Astrocyte of the spinal cord (primary cell): ENCODE measurements around the gene RFPL4A.

Experiments
- DNase-seq: peaks from one replicate; pipeline ENCODE4 v3.0.0; 2011; ENCODE audit warnings: low read depth, low spot score
- H3K4me3 ChIP-seq: 2 replicates; pipeline ENCODE4 v1.5.1; 2011; ENCODE audit warnings: low read depth, mild to moderate bottlenecking, low read length, moderate library complexity
- in situ Hi-C: cut with HindIII; loops from 2 replicates; pipeline ENCODE4 v1.10.0; 2017; ENCODE audit warnings: low sequenced_read_pairs
- TF ChIP-seq, protein P1 (sequence below): IDR thresholded peaks from 2 replicates; pipeline ENCODE4 v1.5.1; 2012; ENCODE audit warnings: low read depth, mild to moderate bottlenecking, low read length, inconsistent platforms

The RFPL4A gene

GRCh38 chr19:55777528-55777927 lies 18.6 kb downstream of the RFPL4A start:
- in situ Hi-C loops, result no loop called here
- no peak for DNase-seq
- H3K4me3 ChIP-seq, result no peak overlapping the region
- TF ChIP-seq, protein P1, sequence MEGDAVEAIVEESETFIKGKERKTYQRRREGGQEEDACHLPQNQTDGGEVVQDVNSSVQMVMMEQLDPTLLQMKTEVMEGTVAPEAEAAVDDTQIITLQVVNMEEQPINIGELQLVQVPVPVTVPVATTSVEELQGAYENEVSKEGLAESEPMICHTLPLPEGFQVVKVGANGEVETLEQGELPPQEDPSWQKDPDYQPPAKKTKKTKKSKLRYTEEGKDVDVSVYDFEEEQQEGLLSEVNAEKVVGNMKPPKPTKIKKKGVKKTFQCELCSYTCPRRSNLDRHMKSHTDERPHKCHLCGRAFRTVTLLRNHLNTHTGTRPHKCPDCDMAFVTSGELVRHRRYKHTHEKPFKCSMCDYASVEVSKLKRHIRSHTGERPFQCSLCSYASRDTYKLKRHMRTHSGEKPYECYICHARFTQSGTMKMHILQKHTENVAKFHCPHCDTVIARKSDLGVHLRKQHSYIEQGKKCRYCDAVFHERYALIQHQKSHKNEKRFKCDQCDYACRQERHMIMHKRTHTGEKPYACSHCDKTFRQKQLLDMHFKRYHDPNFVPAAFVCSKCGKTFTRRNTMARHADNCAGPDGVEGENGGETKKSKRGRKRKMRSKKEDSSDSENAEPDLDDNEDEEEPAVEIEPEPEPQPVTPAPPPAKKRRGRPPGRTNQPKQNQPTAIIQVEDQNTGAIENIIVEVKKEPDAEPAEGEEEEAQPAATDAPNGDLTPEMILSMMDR, result no peak

DNA sequence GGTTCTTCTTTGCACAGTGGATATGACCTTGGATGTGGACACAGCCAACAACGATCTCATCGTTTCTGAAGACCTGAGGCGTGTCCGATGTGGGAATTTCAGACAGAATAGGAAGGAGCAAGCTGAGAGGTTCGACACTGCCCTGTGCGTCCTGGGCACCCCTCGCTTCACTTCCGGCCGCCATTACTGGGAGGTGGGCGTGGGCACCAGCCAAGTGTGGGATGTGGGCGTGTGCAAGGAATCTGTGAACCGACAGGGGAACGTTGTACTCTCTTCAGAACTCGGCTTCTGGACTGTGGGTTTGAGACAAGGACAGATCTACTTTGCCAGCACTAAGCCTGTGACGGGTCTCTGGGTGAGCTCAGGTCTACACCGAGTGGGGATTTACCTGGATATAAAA lies 19.4 kb downstream of the RFPL4A start:
- DNase-seq, result no peak
- H3K4me3 ChIP-seq, result no peak overlapping the region
- TF ChIP-seq, protein P1, result no peak
- in situ Hi-C loops, result no loop called here

DNA sequence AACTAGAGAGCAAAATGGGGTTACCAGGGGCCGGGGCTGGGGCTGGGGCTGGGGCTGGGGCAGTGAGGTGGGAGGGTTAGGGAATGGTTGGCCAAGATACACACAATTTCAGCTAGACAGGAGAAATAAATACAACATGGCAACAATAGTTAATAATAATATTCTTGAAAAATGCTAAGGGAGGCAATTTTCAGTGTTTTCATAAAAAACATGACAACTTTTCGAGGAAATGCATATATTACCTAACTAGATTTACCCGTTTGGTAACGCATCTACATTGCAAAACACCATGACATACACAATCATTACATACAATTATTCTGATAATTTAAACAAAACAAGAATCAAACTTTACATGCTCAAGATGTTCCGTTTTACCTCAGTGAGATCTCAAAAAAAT lies 22.2 kb downstream of the RFPL4A start:
- TF ChIP-seq, protein P1, result no peak
- in situ Hi-C loops, result no loop called here
- DNase-seq, result no peak
- no peak overlapping the region for H3K4me3 ChIP-seq

DNA sequence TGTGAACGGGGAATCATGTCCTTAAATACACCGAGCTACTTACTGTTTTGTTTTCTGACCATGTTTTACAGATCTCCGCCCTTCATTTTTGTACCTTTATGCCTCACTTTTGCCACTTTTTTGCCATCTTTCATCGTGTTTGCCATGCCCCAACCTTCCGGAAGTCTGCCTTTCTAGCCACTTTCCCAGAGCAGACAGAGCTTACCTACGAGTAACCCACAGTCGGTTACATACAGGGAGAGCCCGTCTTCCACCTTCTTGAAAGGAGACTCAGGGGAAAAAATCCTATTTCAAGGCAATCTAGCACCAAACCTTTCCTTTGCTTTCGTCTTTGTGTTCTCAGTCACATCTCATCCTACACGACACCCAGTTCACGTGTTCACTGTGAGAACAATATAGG lies 36.1 kb downstream of the RFPL4A start:
- in situ Hi-C loops, result no loop called here
- no peak overlapping the region for H3K4me3 ChIP-seq
- TF ChIP-seq, protein P1, result no peak
- no peak for DNase-seq

- TF ChIP-seq, protein P1, result no peak
- no peak overlapping the region for H3K4me3 ChIP-seq
- in situ Hi-C loops, result no loop called here
- no peak for DNase-seq
These were observed 42.5 kb downstream of the RFPL4A start for GRCh38 chr19:55801416-55801815.

GRCh38 chr19:55802281-55802680 lies 43.4 kb downstream of the RFPL4A start:
- TF ChIP-seq, protein P1, result no peak
- in situ Hi-C loops, result no loop called here

More at GRCh38 chr19:55802281-55802680, 43.4 kb downstream of the RFPL4A start:
- DNase-seq, result no peak
- H3K4me3 ChIP-seq, result no peak overlapping the region
